GM18909 (cell line): ENCODE data around the gene MAP7D1.

Experiments used
- ATAC-seq: cut with Tn5 transposase; IDR thresholded peaks from one replicate; pipeline ENCODE4 v1.9.1; 2021; ENCODE audit warnings: mild to moderate bottlenecking; ENCODE audit not compliant: unreplicated experiment, poor library complexity

MAP7D1 gene

DNA sequence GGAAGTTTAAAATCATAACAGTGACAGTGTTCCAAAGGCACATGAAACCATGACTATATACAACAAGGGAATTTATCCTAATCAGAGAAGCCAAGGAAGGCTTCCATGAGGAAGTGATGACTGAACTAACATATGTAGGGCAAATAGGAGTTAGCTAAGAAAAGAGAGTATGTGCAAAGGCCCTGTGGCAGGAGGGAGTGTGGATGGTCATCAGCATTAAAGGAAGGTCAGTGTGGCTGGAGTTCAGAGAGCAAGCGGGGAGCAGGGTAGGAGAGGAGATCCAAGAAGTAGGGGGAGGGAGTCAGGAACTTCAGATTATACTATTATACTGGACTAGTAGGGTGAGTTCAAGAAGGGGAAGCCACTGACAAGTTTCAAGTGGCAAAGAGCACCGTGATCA lies 8.4 kb downstream of the MAP7D1 start:
- no peak for ATAC-seq

DNA sequence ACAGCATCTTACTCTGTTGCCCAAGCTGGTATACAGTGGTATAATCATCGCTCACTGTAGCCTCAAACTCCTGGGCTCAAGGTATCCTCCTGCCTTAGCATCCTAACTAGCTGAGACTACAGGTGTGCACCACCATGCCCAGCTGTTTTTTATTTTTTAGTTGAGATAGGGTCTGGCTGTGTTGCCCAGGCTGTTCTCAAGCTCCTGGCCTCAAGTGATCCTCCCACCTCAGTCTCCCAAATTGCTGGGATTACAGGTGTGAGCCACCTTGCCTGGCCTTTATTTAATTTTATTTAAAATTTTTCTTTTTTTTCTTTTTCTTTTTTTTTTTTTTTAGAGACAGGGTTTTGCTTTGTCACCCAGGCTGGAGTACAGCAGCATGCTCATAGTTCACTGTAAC lies 9.2 kb downstream of the MAP7D1 start:
- ATAC-seq = no peak

DNA sequence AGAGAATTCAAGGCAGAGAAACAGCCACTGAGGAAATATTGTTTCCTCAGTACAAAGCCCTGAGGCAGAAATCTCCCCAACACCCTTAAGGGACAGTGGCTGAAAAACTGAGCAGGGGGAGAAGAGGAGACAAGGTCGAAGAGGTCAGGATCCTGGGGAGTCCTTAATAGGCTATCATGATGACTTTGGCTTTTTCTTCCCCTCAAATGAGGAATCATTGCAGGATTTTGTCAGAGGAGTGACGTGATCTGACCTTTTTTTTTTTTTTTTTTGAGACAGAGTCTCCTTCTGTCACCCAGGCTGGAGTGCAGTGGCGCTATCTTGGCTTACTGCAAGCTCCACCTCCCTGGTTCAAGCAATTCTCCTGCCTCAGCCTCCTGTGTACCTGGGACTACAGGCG lies 10.2 kb downstream of the MAP7D1 start:
- no peak for ATAC-seq

GRCh38 chr1:36166938-36167905 lies 11.3 kb downstream of the MAP7D1 start:
- ATAC-seq = no peak

- no peak for ATAC-seq
These were observed 12.6 kb downstream of the MAP7D1 start for GRCh38 chr1:36168514-36168913.

- no peak for ATAC-seq
These were observed 14.9 kb downstream of the MAP7D1 start for GRCh38 chr1:36170643-36171412.

- no peak for ATAC-seq
These were observed 16.2 kb downstream of the MAP7D1 start for GRCh38 chr1:36172017-36172747.

GRCh38 chr1:36172983-36173382 lies 17.0 kb downstream of the MAP7D1 start:
- ATAC-seq = no peak

GRCh38 chr1:36174713-36175112 lies 18.8 kb downstream of the MAP7D1 start:
- ATAC-seq = no peak

- ATAC-seq = no peak
These were observed 19.5 kb downstream of the MAP7D1 start for GRCh38 chr1:36175137-36176095.

DNA sequence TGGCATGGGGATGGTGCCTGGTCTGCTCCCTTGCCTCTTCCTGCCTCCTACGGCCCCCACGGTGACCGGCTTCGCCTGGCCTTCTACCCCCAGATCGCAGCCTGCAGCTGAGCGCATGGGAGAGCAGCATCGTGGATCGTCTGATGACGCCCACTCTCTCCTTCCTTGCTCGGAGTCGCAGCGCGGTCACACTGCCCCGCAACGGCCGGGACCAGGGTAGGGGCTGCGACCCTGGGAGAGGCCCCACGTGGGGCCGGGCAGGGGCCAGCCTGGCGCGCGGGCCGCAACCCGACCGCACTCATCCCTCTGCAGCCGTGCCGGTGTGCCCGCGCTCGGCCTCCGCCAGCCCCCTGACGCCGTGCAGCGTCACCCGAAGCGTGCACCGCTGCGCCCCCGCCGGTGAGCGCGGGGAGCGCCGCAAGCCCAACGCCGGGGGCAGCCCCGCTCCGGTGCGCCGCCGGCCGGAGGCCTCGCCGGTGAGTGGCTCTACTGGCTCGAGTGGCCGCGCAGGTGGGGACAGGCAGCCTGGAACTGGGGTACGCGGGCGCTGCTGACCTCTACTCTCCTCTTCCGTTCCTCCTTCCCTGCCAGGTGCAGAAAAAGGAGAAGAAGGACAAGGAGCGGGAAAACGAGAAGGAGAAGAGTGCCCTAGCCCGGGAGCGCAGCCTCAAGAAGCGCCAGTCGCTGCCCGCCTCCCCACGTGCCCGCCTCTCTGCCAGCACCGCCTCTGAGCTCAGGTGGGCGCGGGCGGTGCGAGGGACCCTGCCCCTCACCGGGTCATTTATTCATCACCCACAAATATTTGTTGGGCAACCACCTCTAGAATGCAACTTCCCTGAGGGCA lies 20.4 kb downstream of the MAP7D1 start:
- ATAC-seq = no peak

DNA sequence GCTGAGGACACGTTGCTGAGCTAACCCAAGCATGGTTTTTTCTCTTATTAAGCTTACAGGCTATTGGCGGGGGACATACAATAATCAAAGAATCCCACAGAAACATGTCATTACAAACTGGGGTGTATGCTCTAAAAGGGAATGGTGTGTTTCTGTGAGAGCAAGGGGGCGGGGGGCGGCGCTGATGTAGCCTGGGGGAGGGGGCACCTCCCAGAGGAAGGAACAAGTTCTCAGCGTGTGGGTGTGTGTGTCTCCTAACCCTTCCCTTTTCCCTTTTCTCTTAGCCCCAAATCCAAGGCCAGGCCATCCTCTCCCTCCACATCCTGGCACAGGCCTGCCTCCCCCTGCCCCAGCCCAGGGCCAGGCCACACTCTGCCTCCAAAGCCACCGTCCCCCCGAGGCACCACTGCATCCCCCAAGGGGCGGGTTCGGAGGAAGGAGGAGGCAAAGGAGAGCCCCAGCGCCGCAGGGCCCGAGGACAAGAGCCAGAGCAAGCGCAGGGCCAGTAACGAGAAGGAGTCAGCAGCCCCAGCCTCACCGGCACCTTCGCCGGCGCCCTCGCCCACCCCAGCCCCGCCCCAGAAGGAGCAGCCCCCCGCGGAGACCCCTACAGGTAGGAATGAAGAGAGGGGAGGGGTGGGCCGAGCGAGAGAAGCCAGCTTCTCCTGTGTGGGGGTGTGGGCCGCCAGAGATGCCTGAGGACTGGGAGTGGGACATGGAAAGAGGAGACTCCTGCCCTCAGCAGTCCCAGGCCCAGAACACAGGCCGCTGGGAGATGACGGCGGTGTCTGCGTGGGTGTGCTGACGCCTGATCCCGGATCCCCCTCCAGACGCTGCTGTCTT lies 21.9 kb downstream of the MAP7D1 start:
- ATAC-seq = no peak

GRCh38 chr1:36178471-36179219 lies 22.7 kb downstream of the MAP7D1 start:
- ATAC-seq = no peak

DNA sequence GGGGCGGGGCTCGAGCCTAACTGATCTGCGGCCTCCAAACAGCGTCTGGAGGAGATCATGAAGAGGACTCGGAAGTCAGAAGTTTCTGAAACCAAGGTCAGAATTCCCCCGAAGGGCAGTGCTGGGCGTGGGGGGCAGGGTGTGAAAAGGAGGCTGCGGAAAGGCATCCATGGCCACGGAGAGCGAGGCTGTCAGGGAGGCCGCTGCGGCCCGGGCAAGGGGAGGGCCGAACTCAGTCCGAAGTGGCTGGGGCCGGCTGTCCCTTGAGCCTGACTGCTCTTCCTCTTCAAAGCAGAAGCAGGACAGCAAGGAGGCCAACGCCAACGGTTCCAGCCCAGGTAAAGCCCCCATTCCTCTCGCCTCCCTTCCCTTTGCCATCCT lies 23.2 kb downstream of the MAP7D1 start:
- ATAC-seq = no peak

DNA sequence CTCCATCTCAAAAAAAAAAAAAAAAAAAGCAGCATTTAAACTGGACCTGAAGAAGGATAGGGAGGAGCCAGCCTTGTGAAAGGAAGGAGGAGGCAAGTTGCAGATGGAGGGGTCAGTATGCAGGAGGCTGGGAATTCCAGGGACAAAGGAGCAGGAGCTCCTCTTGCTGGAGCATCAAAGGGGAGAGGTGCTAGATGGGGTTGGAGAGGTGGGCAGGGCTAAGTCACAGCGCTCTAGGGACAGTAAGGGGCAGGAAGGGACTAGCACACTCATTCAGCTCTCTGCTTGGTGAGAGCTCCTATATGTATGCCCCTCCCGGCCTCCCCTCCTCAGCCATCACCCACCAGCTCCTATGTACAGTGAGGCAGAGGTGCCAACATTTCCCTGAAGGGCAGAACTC lies 26.8 kb downstream of the MAP7D1 start:
- no peak for ATAC-seq

DNA sequence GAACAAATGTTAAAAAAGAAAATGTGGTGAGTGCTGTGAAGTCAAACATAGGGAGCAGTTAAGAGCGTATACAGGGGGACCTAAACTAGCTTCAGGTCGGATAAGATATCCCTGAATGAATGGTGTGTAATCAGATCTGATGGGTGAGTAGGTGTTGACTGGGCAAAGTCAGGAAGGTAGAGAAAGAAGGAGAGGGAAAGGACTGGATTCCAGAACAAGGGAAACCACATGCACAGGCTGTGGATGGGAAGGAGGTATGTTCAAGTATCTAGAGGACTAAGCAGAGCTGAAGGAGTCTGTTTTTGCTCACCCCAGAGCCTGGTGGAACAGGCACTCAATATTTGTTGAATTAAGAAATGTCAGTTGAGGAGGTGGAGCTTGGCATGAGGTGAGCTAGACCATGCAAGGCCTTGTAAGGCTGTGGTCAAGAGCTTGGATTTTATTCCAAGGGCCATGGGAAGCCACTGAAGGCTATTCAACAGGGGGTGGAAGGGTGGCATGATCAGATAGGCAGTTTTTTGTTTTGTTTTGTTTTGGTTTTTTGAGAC lies 27.4 kb downstream of the MAP7D1 start:
- ATAC-seq = no peak
